HuH-7 (cell line): Measurements from ENCODE around the gene HACL1.
"Not testable (repeated sequence)": the region's sequence is repeated elsewhere in the genome, so short reads cannot be mapped to it uniquely, and the experiment has no call there.

Experiments
- DNase-seq: peaks from one replicate; pipeline ENCODE4 v3.0.0; 2011; ENCODE audit warnings: low spot score

HACL1 gene

DNA sequence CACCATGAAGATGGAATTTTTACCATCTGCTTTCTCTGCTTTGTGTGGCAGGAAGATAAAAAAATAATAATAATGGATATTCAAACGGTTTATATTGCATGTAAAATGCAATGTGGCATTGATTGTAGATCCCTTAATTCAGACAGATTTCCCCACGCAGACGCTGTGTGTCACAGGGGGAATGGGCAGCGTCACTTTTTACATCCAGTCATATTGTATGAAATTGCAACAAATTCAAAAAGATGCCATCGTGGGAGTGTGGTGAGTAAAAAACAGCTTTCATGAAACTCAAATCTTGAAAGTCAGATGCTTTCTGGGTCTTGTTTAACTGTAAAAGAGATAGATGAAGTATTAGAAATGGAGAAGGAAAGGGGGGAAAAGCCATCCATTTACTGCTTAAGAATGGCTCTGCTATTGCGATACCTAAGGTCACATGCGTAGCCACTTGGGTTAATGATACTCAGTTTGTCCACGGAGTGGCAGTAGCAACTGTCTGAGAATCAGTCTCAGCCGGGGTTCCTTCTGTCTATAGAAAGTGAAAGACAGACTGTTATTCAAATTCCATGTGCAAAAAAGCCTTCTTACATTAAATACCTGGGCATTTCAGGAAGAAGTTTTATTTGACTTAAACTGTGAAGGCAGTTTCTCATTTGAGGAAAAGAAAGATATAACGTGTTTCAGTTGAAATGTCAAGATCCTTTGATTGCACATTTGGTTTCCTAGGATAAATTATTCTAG is 28.7 kb upstream of the HACL1 start:
- DNase-seq = peak; percentile 78

- no peak for DNase-seq
These were observed 27.6 kb upstream of the HACL1 start for GRCh38 chr3:15628967-15629366.

GRCh38 chr3:15623535-15624440 is 22.4 kb upstream of the HACL1 start:
- no peak for DNase-seq

- DNase-seq = not testable (repeated sequence)
These were observed 18.5 kb upstream of the HACL1 start for GRCh38 chr3:15619659-15620464.

GRCh38 chr3:15616053-15616452 is 14.7 kb upstream of the HACL1 start:
- no peak for DNase-seq

GRCh38 chr3:15614958-15615357 is 13.6 kb upstream of the HACL1 start:
- DNase-seq = no peak

- DNase-seq = no peak
These were observed 10.6 kb upstream of the HACL1 start for GRCh38 chr3:15612001-15612400.

GRCh38 chr3:15611018-15611417 is 9.6 kb upstream of the HACL1 start:
- DNase-seq = no peak

- DNase-seq = peak; percentile 79
These were observed 8.9 kb upstream of the HACL1 start for GRCh38 chr3:15610082-15610759.

DNA sequence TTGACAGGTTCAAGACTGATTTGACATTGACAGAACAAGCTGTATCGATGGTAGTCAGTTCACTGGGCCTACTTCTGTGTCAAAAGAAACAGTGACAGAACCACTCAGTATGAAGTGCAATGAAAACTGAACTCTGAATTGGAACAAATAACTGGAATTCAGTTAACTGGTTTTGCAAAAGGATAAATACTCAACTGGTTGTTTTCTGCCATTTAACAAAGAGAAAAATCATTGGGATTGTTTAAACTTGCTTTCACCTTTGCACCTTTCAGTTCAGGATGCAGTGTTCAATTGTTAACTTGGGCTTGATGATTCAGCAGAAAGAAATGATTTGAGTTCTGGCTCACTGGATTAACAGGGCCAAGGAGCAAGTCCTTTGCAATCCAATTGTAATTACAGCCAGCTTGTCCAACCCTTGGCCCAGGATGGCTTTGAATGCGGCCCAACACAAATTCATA is 5.1 kb upstream of the HACL1 start:
- peak; percentile 48 for DNase-seq

- not testable (repeated sequence) for DNase-seq
These were observed 3.2 kb upstream of the HACL1 start for GRCh38 chr3:15604584-15604983.

DNA sequence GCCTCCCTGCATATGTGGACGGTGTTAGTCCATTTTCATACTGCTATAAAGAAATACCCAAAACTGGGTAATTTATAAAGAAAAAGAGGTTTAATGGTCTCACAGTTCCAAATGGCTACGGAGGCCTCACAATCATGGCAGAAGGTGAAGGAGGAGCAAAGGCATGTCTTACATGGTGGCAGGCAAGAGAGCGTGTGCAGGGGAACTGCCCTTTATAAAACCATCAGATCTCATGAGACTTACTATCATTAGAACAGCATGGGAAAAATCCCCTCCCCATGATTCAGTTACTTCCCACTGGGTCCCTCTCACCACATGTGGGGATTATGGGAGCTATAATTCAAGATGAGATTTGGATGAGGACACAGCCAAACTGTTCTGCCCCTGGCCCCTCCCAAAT is 1.4 kb upstream of the HACL1 start:
- not testable (repeated sequence) for DNase-seq

DNA sequence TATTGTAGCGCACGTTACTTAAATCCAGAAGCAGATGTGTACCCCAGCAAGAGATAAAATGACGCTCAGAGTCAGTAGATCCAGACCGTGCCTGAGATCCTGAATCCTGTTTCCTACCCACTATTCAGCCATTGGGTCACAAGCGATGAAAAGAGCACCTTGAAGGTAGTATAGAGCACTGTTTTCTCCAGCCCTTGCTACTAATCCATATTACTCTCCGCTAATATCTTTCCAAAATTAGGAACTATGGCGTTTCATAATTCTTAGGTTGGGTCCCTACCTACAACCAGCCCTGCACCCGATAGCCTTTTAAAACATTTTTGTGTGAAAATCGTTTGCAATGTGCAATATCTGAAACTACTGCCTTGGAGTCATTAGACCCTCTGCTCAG is 772 bp upstream of the HACL1 start:
- DNase-seq = peak; percentile 57

DNA sequence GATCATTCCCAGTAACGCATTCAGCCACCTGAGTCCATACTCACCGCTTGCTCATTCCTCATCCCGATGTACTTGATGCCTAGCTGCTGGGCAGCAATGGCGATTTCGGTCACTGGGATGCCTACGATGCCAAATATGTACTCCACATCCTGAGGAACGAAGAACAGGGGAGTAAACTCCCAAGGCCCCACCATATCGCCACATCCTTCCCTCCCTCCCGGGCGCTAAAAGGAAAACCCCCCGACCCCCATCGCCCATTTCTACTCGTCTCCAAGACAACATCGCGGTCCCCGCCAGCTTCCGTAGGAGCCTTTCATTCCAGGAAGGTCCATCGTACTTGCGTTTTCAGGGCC is 347 bp downstream of the HACL1 start:
- no peak for DNase-seq

- no peak for DNase-seq
These were observed 5.4 kb downstream of the HACL1 start for GRCh38 chr3:15595955-15596354.

- no peak for DNase-seq
These were observed 8.4 kb downstream of the HACL1 start for GRCh38 chr3:15592968-15593367.

GRCh38 chr3:15591928-15592327 is 9.4 kb downstream of the HACL1 start:
- no peak for DNase-seq

DNA sequence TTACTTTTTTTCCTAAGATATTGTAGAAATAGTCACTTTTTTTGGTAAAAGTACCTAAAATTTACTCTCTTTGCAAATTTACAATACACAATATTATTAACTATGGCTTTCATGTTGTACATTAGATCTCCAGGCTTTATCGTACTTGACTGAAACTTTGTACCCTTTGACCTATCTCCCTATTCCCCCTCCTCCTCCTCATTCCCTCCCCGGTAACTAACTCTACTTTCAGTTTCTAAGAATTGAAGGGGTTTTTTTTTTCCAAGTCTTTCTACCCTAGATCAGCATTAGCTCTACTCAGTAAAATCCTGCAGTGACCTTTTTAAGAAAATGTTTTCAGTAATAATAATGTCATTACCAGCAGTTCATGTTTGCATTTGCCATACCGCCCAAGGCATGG is 10.1 kb downstream of the HACL1 start:
- no peak for DNase-seq

DNA sequence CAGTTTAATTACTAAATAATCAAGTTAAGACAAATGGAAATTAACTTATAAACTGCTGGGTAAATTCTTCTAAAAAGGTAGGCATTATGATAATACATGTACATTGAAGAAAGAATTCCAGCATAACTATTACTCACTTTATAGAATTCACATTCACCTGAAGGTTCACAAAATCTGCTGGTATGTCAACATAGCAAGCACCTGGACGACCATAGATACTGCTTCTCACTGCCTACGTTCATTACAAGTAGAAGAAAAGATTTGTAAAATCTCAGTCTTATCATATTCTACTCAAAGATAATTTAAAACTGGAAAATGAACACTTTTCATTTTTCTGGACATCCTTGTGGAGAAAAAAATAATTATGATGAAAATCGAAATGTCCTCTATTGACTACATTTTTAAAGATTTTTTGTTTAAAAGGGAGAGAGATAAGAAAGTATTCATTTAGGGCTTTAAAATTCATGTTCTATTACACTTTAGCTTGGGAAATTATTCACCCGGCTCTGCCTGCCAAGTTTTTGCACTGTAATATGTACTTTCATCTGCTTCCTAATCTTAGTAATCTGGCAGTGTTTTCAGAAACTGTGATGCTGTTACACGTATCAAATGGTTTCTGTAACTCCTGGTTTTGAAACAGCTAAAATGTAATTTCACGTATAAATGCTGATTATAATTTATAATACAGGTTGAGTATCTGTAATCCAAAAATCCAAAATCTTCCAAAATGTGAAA is 16.1 kb downstream of the HACL1 start:
- no peak for DNase-seq

DNA sequence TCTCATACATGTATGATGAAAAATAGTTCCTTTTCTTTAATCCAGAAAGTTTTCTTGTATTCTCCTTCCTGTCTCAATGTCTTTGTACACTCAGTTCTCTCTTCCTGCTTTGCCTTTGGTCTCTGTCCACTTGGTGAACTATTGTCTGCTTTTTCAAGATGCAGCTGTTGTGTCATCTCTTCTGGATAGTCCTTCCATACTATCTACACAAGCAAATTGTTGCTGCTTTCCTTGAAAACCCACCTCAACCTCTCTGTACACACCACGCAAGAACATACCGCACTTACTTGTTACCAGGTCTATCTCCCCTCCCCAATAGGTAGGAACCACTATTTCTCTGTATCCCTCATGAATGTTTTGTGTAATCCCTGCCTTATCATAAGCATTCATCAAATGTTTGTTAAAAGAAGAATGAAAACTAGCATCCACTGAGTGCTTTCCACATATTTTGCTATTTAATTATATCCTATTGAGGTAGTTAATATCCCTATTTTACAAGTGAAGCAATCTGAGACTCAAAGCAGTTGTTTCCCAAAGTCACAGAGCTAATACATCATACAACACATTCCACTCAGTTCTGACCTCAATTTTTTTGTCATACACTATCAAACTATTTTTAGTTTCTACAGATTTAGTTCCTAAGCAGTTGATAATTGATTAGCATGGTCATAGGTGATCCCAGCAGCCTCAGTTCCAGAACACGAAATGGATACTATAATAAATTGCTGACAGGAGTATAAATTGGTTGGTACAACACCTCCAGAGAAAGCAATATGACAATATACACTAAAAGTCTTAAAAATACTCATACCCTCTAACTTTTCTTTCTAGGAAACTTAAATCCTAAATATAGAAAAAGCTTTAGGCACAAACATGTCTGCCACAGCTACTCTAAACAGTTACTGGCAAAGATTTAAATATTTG is 19.6 kb downstream of the HACL1 start:
- DNase-seq = no peak
